NCI-H1048 (cell line): ENCODE data around the gene STAG3.

Source experiments
- DNase-seq: peaks from one replicate; lab custom pipeline; 2025; lab: John Stamatoyannopoulos, UW

STAG3 gene

GRCh38 chr7:100154651-100155491 is 22.8 kb upstream of the STAG3 start:
- DNase-seq: no peak

- DNase-seq: no peak
These were observed 22.0 kb upstream of the STAG3 start for GRCh38 chr7:100155553-100156317.

- no peak for DNase-seq
These were observed 21.2 kb upstream of the STAG3 start for GRCh38 chr7:100156331-100157068.

- DNase-seq: no peak
These were observed 20.7 kb upstream of the STAG3 start for GRCh38 chr7:100157069-100157333.

GRCh38 chr7:100157334-100158228 is 20.1 kb upstream of the STAG3 start:
- no peak for DNase-seq

GRCh38 chr7:100158229-100159098 is 19.3 kb upstream of the STAG3 start, which contains the start of gene TRAPPC14:
TSS of gene TRAPPC14 (minus strand) at chr7:100158723. CDS start at chr7:100158499, 224 bp downstream.
- peak; percentile 31 for DNase-seq

GRCh38 chr7:100159099-100159623 is 18.6 kb upstream of the STAG3 start:
- no peak for DNase-seq

GRCh38 chr7:100160067-100160466 is 17.7 kb upstream of the STAG3 start:
- DNase-seq: no peak

- DNase-seq: no peak
These were observed 14.6 kb upstream of the STAG3 start for GRCh38 chr7:100163006-100163531.

- DNase-seq: no peak
These were observed 13.8 kb upstream of the STAG3 start for GRCh38 chr7:100163871-100164270.

- DNase-seq: no peak
These were observed 11.3 kb upstream of the STAG3 start for GRCh38 chr7:100166317-100166940.

- DNase-seq: no peak
These were observed 10.5 kb upstream of the STAG3 start for GRCh38 chr7:100166970-100167911.

GRCh38 chr7:100167912-100168323 is 9.8 kb upstream of the STAG3 start:
- no peak for DNase-seq

GRCh38 chr7:100169147-100169850 is 8.4 kb upstream of the STAG3 start:
- no peak for DNase-seq

- DNase-seq: no peak
These were observed 7.4 kb upstream of the STAG3 start for GRCh38 chr7:100170101-100170897.

GRCh38 chr7:100171087-100171681 is 6.5 kb upstream of the STAG3 start:
- DNase-seq: no peak

- DNase-seq: no peak
These were observed 5.9 kb upstream of the STAG3 start for GRCh38 chr7:100171840-100172239.
